Measurements from ENCODE around the gene NLGN1. TPM values are rescaled to one million over a fixed set of nuclear protein-coding genes. Genes with fewer than 3 reads are reported as not detected.

Gene NLGN1
- total RNA-seq, 5 donors from 2014 or later (not counting 1 experiment from before 2014, with no cell fraction given): 0.18 TPM; not detected in 4

- Histone ChIP-seq H3K27ac (ENCODE audit: low read length) (no peak overlapping the region), H3K36me3 (ENCODE audit: control insufficient read depth in 2 of 2, extremely low read depth in 1 of 2, insufficient read depth in 1 of 2, low read length in 1 of 2) (no peaks in the 10 kb centered on the region), H3K4me1 (ENCODE audit: control insufficient read depth in 1 of 2, extremely low read depth in 1 of 2, insufficient read depth in 2 of 2, low read length in 2 of 2) (peaks cover 0 to 2% of the 10 kb centered on the region in 2 experiments), H3K27me3 (replicated peaks in 1 of 2; ENCODE audit: control insufficient read depth in 2 of 2, extremely low read depth in 1 of 2, insufficient read depth in 2 of 2, low read length in 1 of 2) (peaks cover 0 to 10% of the 10 kb centered on the region in 2 experiments), H3K9me3 (no peaks in the 10 kb centered on the region), H3K4me3 (ENCODE audit: control insufficient read depth in 1 of 2, extremely low read depth in 1 of 2, low read length in 1 of 2) (peak overlapping the region in 1 of 2 donors; percentile 70)
- DNase-seq (no peak), ATAC-seq (replicated peaks in 1 of 4) (no peak)
- Mint-ChIP-seq H3K4me3 (peak overlapping the region in 1 of 3 donors; percentile 36), H3K36me3 (no peaks in the 10 kb centered on the region), H3K4me1 (peaks cover 8 to 13% (median 9%) of the 10 kb centered on the region in 3 donors), H3K27ac (no peak overlapping the region), H3K9me3 (no peaks in the 10 kb centered on the region), H3K27me3 (peaks cover 17 to 27% of the 10 kb centered on the region in 2 donors)
- 16% methylated on average over 34 of the region's 47 CpGs for WGBS (ENCODE audit: insufficient coverage)
- CTCF ChIA-PET: no interaction called here
- POLR2A ChIA-PET: no interaction called here
Observed at GRCh38 chr3:173584838-173585831, 187.6 kb downstream of the NLGN1 start.

DNA sequence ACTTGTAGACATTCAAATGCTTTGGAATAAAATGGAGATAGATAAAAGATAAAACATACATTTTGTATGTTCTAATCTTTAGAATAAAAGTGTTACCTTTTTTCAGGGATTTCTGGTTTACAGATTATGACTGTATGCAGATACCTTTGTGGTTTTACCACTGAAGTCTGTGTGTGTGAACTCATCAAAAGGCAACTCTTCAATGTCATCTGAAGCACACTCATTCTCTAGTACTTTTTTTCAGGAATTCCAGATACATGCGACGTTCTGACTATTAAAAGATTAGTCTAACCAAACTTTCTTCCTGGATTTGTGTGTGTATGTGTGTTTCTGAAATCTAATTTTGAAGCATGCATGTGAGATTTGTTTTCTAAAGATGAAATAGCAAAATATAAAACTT is 188.6 kb downstream of the NLGN1 start:
- no peaks in the 10 kb centered on the region for H3K9me3 Mint-ChIP-seq
- ChIA-PET POLR2A (no interaction called here), CTCF (no interaction called here)
- H3K27ac Mint-ChIP-seq: no peak overlapping the region
- Histone ChIP-seq H3K4me1 (ENCODE audit: control insufficient read depth in 1 of 2, extremely low read depth in 1 of 2, insufficient read depth in 2 of 2, low read length in 2 of 2) (peaks cover 0 to 2% of the 10 kb centered on the region in 2 experiments), H3K27me3 (replicated peaks in 1 of 2; ENCODE audit: control insufficient read depth in 2 of 2, extremely low read depth in 1 of 2, insufficient read depth in 2 of 2, low read length in 1 of 2) (peaks cover 0 to 10% of the 10 kb centered on the region in 2 experiments), H3K9me3 (no peaks in the 10 kb centered on the region), H3K36me3 (ENCODE audit: control insufficient read depth in 2 of 2, extremely low read depth in 1 of 2, insufficient read depth in 1 of 2, low read length in 1 of 2) (no peaks in the 10 kb centered on the region), H3K27ac (ENCODE audit: low read length) (no peak overlapping the region), H3K4me3 (ENCODE audit: control insufficient read depth in 1 of 2, extremely low read depth in 1 of 2, low read length in 1 of 2) (no peak overlapping the region)
- no CpG with 5 or more reads among the region's 2 CpGs for WGBS (ENCODE audit: insufficient coverage)
- ATAC-seq (replicated peaks in 1 of 4): no peak
- peaks cover 17 to 27% of the 10 kb centered on the region in 2 donors for H3K27me3 Mint-ChIP-seq
- no peak overlapping the region for H3K4me3 Mint-ChIP-seq
- peaks cover 8 to 13% (median 9%) of the 10 kb centered on the region in 3 donors for H3K4me1 Mint-ChIP-seq
- H3K36me3 Mint-ChIP-seq: no peaks in the 10 kb centered on the region
- DNase-seq: no peak

DNA sequence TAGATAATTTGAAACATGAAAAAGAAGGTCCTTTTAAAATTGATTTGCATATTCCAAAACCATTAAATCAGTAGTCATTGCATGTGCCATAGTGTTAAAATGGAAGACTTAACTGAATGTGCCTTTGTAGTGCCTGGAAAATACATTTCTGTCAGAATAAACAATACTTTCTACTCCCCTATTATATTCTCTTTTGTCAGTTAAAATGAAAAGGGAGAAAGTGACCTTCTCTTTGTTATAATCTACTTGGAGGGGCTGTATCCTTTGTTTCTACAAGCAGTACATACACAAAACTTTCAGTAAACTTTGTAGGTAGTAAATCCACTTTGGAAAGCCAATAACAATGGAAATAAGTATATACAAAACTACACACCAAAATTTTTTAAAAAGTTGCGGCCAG is 189.5 kb downstream of the NLGN1 start:
- DNase-seq (no peak), ATAC-seq (replicated peaks in 1 of 4) (no peak)
- H3K27ac ChIP-seq (ENCODE audit: low read length): no peak overlapping the region
- H3K36me3 ChIP-seq (ENCODE audit: control insufficient read depth in 2 of 2, extremely low read depth in 1 of 2, insufficient read depth in 1 of 2, low read length in 1 of 2): no peaks in the 10 kb centered on the region
- Mint-ChIP-seq H3K36me3 (no peaks in the 10 kb centered on the region), H3K4me1 (peaks cover 8 to 13% (median 9%) of the 10 kb centered on the region in 3 donors), H3K4me3 (no peak overlapping the region), H3K27me3 (peaks cover 17 to 27% of the 10 kb centered on the region in 2 donors), H3K27ac (no peak overlapping the region), H3K9me3 (no peaks in the 10 kb centered on the region)
- ChIA-PET CTCF (no interaction called here), POLR2A (no interaction called here)
- peaks cover 0 to 10% of the 10 kb centered on the region in 2 experiments for H3K27me3 ChIP-seq (replicated peaks in 1 of 2; ENCODE audit: control insufficient read depth in 2 of 2, extremely low read depth in 1 of 2, insufficient read depth in 2 of 2, low read length in 1 of 2)
- H3K4me3 ChIP-seq (ENCODE audit: control insufficient read depth in 1 of 2, extremely low read depth in 1 of 2, low read length in 1 of 2): no peak overlapping the region
- peaks cover 0 to 2% of the 10 kb centered on the region in 2 experiments for H3K4me1 ChIP-seq (ENCODE audit: control insufficient read depth in 1 of 2, extremely low read depth in 1 of 2, insufficient read depth in 2 of 2, low read length in 2 of 2)
- H3K9me3 ChIP-seq: no peaks in the 10 kb centered on the region
- WGBS (ENCODE audit: insufficient coverage): no CpG with 5 or more reads among the region's 1 CpG

DNA sequence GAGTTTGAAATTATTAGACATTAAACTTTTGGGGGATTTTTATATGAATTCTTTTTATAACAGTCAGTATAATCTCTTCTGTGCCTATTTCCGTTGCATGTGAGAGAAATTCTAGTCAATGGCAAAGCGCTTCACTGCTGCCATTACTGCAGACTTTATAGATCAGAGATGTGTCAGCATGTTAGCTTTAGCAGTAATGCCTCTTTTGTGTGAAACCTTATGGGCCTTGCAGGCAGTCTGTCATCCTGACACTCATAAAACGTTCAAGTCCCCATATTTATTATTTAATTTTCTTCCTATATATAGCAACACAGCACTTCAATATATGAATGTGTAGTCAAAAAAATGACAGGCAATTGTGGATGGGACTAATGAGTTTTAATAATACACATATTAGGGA is 191.0 kb downstream of the NLGN1 start:
- Mint-ChIP-seq H3K27me3 (peaks cover 17 to 23% of the 10 kb centered on the region in 2 donors), H3K4me3 (no peak overlapping the region), H3K27ac (no peak overlapping the region), H3K9me3 (peaks cover 0 to 9% (median 5%) of the 10 kb centered on the region in 3 donors), H3K36me3 (no peaks in the 10 kb centered on the region), H3K4me1 (peaks cover 8 to 13% (median 9%) of the 10 kb centered on the region in 3 donors)
- Histone ChIP-seq H3K27me3 (replicated peaks in 1 of 2; ENCODE audit: control insufficient read depth in 2 of 2, extremely low read depth in 1 of 2, insufficient read depth in 2 of 2, low read length in 1 of 2) (peaks cover 0 to 10% of the 10 kb centered on the region in 2 experiments), H3K4me1 (ENCODE audit: control insufficient read depth in 1 of 2, extremely low read depth in 1 of 2, insufficient read depth in 2 of 2, low read length in 2 of 2) (peaks cover 0 to 2% of the 10 kb centered on the region in 2 experiments), H3K4me3 (ENCODE audit: control insufficient read depth in 1 of 2, extremely low read depth in 1 of 2, low read length in 1 of 2) (no peak overlapping the region), H3K9me3 (no peaks in the 10 kb centered on the region), H3K36me3 (ENCODE audit: control insufficient read depth in 2 of 2, extremely low read depth in 1 of 2, insufficient read depth in 1 of 2, low read length in 1 of 2) (no peaks in the 10 kb centered on the region), H3K27ac (ENCODE audit: low read length) (no peak overlapping the region)
- CTCF ChIA-PET: no interaction called here
- POLR2A ChIA-PET: no interaction called here
- 86% methylated on average over 1 of the region's 3 CpGs for WGBS (ENCODE audit: insufficient coverage)
- DNase-seq: no peak
- no peak for ATAC-seq (replicated peaks in 1 of 4)

- Histone ChIP-seq H3K36me3 (ENCODE audit: control insufficient read depth in 2 of 2, extremely low read depth in 1 of 2, insufficient read depth in 1 of 2, low read length in 1 of 2) (no peaks in the 10 kb centered on the region), H3K4me1 (ENCODE audit: control insufficient read depth in 1 of 2, extremely low read depth in 1 of 2, insufficient read depth in 2 of 2, low read length in 2 of 2) (peaks cover 0 to 2% of the 10 kb centered on the region in 2 experiments), H3K9me3 (no peaks in the 10 kb centered on the region), H3K27me3 (replicated peaks in 1 of 2; ENCODE audit: control insufficient read depth in 2 of 2, extremely low read depth in 1 of 2, insufficient read depth in 2 of 2, low read length in 1 of 2) (peaks cover 0 to 10% of the 10 kb centered on the region in 2 experiments), H3K27ac (ENCODE audit: low read length) (no peak overlapping the region), H3K4me3 (ENCODE audit: control insufficient read depth in 1 of 2, extremely low read depth in 1 of 2, low read length in 1 of 2) (no peak overlapping the region)
- DNase-seq (no peak), ATAC-seq (replicated peaks in 1 of 4) (no peak)
- H3K4me3 Mint-ChIP-seq: no peak overlapping the region
- WGBS (ENCODE audit: insufficient coverage): no CpG with 5 or more reads among the region's 1 CpG
- H3K27me3 Mint-ChIP-seq: peaks cover 14 to 17% of the 10 kb centered on the region in 2 donors
- ChIA-PET POLR2A (no interaction called here), CTCF (no interaction called here)
- H3K27ac Mint-ChIP-seq: no peak overlapping the region
- H3K9me3 Mint-ChIP-seq: peaks cover 0 to 13% (median 7%) of the 10 kb centered on the region in 3 donors
- peaks cover 8 to 13% (median 9%) of the 10 kb centered on the region in 3 donors for H3K4me1 Mint-ChIP-seq
- no peaks in the 10 kb centered on the region for H3K36me3 Mint-ChIP-seq
Observed at GRCh38 chr3:173589116-173589515, 191.6 kb downstream of the NLGN1 start.

- POLR2A ChIA-PET: interaction anchor here in 1 of 2 donors (1.1 kb wide), 1 partner anchor 27 kb away, joined by 3 read pairs; no protein-coding TSS in a partner anchor
- no peaks in the 10 kb centered on the region for H3K4me1 ChIP-seq (ENCODE audit: control insufficient read depth in 1 of 2, extremely low read depth in 1 of 2, insufficient read depth in 2 of 2, low read length in 2 of 2)
- no peaks in the 10 kb centered on the region for H3K36me3 ChIP-seq (ENCODE audit: control insufficient read depth in 2 of 2, extremely low read depth in 1 of 2, insufficient read depth in 1 of 2, low read length in 1 of 2)
- H3K27me3 Mint-ChIP-seq: peaks cover 0 to under 1% of the 10 kb centered on the region in 2 donors
- CTCF ChIA-PET: interaction anchor here in 1 of 2 donors (0.6 kb wide), 1 partner anchor 758 kb away, joined by 3 read pairs; no protein-coding TSS in a partner anchor
- H3K4me3 Mint-ChIP-seq: no peak overlapping the region
- DNase-seq (no peak), ATAC-seq (replicated peaks in 1 of 4) (no peak)
- H3K27me3 ChIP-seq (replicated peaks in 1 of 2; ENCODE audit: control insufficient read depth in 2 of 2, extremely low read depth in 1 of 2, insufficient read depth in 2 of 2, low read length in 1 of 2): no peaks in the 10 kb centered on the region
- peaks cover 0 to 13% (median 7%) of the 10 kb centered on the region in 3 donors for H3K9me3 Mint-ChIP-seq
- H3K27ac ChIP-seq (ENCODE audit: low read length): no peak overlapping the region
- no peaks in the 10 kb centered on the region for H3K9me3 ChIP-seq
- H3K36me3 Mint-ChIP-seq: no peaks in the 10 kb centered on the region
- H3K4me1 Mint-ChIP-seq: no peaks in the 10 kb centered on the region
- 40% methylated on average over 1 of the region's 2 CpGs for WGBS (ENCODE audit: insufficient coverage)
- no peak overlapping the region for H3K4me3 ChIP-seq (ENCODE audit: control insufficient read depth in 1 of 2, extremely low read depth in 1 of 2, low read length in 1 of 2)
- no peak overlapping the region for H3K27ac Mint-ChIP-seq
Observed at GRCh38 chr3:173591401-173591800, 193.9 kb downstream of the NLGN1 start.

Measured in T-cell (primary cell).